GM19238 (cell line): Measurements from ENCODE around the gene ADCY5.

Experiments used
- DNase-seq: peaks from one replicate; pipeline ENCODE4 v3.0.0; 2011; ENCODE audit warnings: low spot score; ENCODE audit not compliant: insufficient read length

ADCY5 gene

GRCh38 chr3:123371426-123371825 lies 77.5 kb downstream of the ADCY5 start:
- no peak for DNase-seq

- no peak for DNase-seq
Measured at GRCh38 chr3:123370819-123371218, 78.1 kb downstream of the ADCY5 start.

GRCh38 chr3:123369085-123369484 lies 79.8 kb downstream of the ADCY5 start:
- no peak for DNase-seq

GRCh38 chr3:123367467-123368154 lies 81.3 kb downstream of the ADCY5 start:
- DNase-seq: no peak

- DNase-seq: no peak
Measured at GRCh38 chr3:123365450-123366143, 83.3 kb downstream of the ADCY5 start.

GRCh38 chr3:123361071-123361470 lies 87.8 kb downstream of the ADCY5 start:
- DNase-seq: no peak

GRCh38 chr3:123357275-123357674 lies 91.6 kb downstream of the ADCY5 start:
- no peak for DNase-seq

GRCh38 chr3:123353850-123354233 lies 95.0 kb downstream of the ADCY5 start:
- DNase-seq: no peak

- no peak for DNase-seq
Measured at GRCh38 chr3:123353227-123353849, 95.6 kb downstream of the ADCY5 start.

GRCh38 chr3:123352134-123352554 lies 96.7 kb downstream of the ADCY5 start:
- DNase-seq: no peak

- no peak for DNase-seq
Measured at GRCh38 chr3:123351501-123351900, 97.4 kb downstream of the ADCY5 start.

- no peak for DNase-seq
Measured at GRCh38 chr3:123350971-123351370, 97.9 kb downstream of the ADCY5 start.

- DNase-seq: no peak
Measured at GRCh38 chr3:123349566-123350435, 99.1 kb downstream of the ADCY5 start.

- no peak for DNase-seq
Measured at GRCh38 chr3:123349201-123349535, 99.7 kb downstream of the ADCY5 start.

- DNase-seq: no peak
Measured at GRCh38 chr3:123348471-123349200, 100.3 kb downstream of the ADCY5 start.

- DNase-seq: no peak
Measured at GRCh38 chr3:123347691-123348264, 101.1 kb downstream of the ADCY5 start.

GRCh38 chr3:123347205-123347604 lies 101.7 kb downstream of the ADCY5 start:
- no peak for DNase-seq

GRCh38 chr3:123346021-123346420 lies 102.9 kb downstream of the ADCY5 start:
- DNase-seq: no peak

- no peak for DNase-seq
Measured at GRCh38 chr3:123344907-123345594, 103.8 kb downstream of the ADCY5 start.
